8988T (cell line): ENCODE measurements around the gene ZNF283.
"Not testable (repeated sequence)": the region's sequence is repeated elsewhere in the genome, so short reads cannot be mapped to it uniquely, and the experiment has no call there.

ENCODE experiments used
- DNase-seq: peaks from one replicate; pipeline ENCODE4 v3.0.0; 2011

ZNF283 gene

DNA sequence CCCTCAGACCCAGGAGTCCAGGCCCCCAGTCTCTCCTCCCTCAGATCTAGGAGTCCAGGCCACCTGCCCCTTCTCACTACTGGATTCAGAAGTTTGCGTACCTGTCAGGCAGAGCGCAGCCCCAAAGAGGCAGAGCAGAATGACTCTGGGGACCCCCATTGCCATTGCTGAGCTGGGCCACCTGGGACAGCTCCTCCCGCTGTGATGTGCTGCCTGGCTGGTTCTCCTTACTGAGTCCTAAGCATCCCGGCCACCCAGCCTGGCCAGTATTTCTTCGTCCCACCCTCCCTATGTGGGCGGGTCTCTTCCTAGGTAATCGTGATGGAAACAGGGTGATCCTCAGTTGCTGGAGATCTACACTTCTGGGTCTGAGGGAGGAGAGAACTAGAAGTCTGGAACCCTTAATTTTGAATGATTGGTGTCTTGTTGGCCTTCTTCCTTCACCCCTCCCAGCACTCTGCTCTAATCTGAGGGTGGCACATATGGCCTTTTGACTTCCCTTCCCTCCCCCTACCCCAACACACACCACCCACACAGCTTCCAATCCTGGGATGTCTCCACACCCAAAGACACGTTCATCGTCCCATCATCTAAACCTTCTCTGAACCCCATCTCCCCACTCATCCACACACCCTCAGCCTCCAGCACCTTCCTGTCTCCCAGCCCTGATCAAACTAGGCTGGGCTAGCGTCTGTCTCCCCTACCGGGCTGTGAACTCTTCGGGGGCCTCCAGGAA lies 24.7 kb upstream of the ZNF283 start, which contains the start of gene LYPD5:
LYPD5 (minus strand) TSS at position 232 of the 736 bp plus-strand sequence; CDS start at position 165, 67 bp downstream.
- no peak for DNase-seq

DNA sequence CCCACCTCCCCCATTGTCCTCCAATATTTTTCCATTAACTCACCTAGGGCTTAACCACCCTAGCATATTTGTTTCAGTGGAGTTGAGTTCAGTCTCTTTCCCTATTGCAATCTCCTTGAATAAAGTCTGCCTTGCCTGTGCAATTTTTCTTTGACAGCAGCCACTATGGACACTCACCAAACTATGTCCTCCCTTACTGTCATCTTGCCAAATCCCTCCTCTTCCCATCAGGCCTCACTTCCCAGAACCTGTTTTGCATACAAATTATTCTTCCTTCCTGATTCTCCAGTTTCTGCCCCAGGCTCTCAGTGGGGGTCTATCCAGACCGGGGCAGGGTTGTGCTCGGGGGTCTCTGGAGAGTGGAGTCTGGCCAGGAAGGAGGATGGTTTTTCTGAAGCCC lies 22.7 kb upstream of the ZNF283 start:
- no peak for DNase-seq

DNA sequence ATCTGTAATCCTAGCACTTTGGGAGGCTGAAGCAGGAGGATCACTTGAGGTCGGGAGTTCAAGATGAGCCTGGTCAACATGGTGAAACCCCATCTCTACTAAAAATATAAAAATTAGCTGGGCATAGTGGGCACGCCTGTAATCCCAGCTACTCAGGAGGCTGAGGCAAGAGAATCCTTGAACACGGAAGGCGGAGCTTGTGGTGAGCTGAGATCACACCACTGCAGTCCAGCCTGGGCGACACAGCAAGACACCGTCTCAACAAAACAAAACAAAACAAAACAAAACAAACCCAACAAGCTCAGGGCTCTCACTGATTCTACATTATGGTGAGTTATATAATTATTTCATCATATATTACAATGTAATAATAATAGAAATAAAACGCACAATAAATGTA lies 20.7 kb upstream of the ZNF283 start:
- DNase-seq = not testable (repeated sequence)

DNA sequence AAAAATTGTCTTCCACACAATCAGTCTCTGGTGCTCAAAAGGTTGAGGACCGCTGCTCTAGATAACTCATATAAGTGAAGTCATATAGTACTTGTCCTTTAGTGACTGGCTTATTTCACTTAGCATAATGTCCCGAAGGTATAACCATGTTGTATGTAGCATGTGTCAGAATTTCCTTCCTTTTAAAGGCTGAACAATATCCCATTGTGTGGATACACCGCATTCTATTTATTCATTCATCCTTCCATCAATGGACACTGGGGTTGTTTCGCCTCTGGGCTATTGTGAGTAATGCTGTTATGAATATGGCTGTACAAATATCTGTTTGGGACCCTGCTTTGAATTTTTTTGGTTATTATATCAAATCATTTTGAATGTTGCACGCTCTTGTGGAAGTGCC lies 20.3 kb upstream of the ZNF283 start:
- no peak for DNase-seq

DNA sequence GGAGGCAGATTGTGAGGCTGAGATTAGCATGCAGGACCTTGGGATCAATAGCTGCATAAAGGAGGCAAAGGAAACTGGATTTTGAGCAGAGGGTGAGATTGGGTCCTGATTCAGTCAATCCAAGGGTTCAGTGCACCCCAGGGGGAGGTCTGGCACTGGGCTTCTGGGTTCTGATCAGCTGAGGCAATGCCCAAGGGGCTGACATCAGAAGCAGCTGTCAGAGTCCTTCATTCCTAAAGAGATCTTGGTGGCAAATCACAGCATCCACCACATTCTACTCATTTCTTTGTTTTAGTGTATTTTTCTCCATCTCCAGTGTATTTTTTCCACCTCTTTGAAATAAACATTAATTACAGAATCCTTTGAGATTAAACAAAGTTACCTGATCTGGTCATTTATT lies 19.5 kb upstream of the ZNF283 start:
- no peak for DNase-seq

DNA sequence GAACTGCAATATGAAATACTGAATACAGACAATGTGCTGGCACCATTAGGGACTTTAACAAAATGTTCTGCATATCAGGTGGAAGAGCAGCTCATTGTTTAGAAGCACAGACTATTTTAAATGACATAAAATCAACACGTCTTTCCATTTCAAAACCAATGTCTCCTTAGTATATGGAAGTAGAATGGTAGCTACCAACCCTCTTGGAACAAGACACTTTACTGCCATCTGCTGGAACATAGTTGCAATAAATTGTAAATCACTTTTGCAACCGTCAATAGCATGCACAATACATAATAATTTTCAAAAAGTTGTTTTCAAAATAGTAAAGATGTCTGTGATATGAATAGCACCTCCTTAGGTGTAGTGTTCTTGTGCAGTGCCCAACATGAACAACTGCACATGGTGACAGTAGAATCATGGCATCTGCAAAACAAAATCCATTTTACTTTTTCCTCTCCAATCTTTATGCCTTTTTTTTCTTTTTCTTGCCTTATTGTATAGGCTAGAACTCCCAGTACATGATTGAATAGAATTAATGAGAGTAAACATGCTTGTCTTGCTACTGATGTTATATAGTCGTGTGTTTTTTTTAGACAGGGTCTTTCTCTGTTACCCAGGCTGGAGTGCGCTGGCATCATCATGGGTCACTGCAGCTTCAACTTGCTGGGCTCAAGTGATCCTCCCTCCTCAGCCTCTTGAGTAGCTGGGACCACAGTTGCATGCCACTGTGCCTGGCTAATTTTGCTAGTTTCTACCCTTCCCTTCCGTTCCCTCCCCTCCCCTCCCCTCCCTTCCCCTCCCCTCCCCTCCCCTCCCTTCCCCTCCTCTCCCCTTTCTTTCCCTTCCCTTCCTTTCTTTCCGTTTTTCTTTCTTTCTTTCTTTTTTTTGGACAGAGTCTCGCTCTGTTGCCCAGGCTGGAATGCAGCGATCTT lies 17.1 kb upstream of the ZNF283 start:
- no peak for DNase-seq

DNA sequence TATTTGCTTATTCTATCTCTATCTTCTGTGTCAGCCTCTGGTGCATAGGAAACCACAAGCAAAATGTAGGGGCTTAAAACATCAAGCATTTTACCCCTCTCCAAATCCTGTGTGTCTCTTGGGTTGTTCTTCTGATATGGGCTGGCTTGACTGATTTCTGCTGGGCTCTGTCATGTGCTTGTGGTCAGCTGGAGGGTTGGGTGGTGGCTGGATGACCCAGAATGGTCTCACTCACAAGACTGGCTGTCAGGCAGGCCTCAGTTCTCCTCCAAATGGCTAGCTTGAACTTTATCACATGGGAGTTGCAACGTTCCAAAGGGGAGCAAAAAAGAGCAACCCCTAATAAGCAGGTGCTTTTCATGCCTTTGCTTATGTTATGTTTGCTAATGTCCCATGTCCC lies 15.3 kb upstream of the ZNF283 start:
- no peak for DNase-seq

DNA sequence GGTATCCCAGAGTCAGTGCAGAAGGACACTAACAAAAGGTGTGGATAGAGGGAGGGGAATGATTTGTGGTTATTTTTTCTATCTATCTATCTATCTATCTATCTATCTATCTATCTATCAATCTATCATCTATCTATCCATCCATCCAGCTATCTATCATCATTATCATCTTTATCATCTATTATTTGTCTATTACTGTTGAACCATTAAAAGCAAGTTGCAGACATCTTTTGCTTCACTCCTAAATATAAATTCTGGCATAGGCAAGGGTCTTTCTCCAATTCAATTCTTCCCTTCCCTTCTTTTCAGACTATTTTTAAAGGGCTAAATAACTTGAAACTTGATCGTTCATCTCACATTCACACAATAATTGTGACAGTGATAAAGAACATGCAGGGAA lies 14.9 kb upstream of the ZNF283 start:
- no peak for DNase-seq

DNA sequence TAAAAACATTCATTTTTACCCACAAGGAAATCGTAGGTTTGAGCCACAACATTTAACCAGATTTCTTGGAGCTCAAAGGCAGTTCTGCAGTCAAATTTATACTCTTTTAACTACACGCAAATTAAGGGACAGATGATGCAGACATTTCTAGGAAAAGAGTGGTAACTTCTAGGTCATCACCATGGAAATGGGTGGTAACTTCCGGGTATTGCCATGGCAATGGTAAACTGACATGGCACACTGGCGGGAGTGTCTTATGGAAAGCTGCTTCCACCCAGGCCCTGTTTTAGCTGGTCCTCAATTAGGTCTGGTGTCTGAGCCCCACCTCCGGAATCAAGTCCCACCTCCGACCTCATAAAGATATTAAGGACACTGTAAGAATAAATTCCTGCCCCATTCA lies 14.4 kb upstream of the ZNF283 start:
- DNase-seq = no peak

DNA sequence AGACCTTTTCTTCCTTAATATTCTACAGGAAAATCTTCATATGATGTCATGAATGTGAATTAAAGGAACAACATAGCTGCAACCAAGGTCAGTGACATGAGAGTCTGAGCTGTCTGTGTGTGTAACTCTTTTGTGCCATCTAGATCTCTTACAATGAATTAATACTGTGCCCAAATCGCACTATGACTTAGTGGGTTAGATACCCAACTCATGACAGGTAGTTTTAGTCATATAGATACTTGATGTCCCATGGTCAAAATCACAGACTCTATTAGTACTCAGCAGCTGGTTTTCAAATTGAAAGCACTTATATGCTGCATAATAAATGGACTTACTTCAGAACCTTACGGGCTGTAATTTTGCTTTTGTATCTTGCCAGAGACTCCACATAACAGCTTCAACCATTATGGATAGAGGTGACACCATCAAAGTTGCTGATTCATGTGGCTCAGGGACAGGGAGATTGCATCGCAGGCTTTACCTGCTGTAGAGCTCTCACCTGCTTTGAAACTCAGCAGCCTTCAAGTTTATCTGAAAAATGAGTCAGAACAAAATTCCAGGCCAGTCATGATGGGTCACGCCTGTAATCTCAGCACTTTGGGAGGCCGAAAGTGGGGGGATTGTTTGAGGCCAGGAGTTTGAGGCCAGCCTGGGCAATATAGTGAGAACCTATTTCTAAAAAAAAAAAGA lies 12.3 kb upstream of the ZNF283 start:
- DNase-seq = no peak

DNA sequence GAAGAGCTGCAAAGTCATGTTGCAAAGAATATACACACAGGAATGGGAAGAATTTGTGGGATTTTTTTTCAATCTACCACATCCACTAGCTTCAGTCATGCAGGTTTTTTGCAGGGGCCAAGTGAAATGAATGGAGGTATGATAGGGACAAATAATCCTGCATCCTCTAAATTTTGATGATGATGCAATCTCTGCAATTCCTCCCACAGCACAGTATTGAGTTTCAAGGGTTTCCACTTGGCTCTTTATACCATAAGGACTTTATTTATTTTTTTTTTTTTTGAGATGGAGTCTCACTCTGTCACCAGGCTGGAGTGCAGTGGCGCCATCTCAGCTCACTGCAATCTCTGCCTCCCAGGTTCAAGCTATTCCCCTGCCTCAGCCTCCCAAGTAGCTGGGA lies 9.7 kb upstream of the ZNF283 start:
- DNase-seq = not testable (repeated sequence)

DNA sequence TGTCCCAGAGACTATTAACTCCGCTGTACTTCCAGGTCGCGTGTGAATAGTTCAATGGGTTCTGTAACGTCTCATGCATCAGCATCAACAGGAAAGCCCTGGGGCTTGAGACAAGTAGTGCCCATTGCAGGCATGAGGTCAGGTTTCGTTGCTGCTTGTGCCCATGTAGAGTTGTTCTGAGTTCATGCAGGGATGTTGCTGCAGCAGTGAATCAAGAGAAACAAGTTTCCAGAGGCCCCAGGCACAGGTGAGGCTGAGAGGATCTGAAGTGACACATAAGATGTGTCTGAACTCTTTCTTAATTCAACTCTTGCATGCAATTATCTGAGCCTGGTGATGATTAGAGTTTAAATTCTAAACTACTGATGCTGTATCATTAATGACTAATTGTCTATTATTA lies 8.6 kb upstream of the ZNF283 start:
- no peak for DNase-seq

DNA sequence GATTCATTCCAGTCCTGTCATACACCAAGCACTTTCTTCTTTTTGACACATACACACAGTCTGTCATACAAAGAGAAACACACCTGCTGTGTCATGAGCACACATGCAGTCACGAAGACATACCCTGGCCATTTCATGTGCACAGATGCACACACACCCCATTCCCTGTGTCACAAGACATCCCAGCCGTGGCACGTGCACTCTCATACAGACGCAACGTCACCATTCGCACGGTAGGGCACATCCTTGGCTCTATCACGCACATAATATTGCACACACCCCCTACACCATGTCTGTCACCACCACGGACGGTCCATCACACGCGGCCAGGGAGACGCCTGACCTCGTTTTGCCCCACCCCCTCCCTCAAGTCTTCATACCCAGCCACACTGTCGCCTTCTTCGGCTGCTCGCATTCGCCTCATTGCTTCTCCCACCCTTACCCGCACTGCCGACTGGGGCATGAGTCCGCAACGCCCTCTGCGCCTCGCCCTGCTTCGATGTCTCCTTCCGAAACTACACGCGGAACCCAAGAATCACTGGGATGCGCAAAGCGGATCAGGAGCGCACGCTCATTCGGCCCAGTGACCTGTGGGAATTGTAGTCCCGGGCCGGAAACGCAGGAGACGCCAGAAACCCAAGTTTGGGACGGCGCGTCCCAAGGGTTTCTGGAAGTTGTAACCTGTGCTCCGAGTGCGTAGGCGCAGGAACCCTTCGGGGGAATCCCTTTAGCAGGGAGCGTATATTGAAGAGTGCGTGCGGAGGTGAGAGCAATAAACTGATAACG lies 6.8 kb upstream of the ZNF283 start:
- no peak for DNase-seq

DNA sequence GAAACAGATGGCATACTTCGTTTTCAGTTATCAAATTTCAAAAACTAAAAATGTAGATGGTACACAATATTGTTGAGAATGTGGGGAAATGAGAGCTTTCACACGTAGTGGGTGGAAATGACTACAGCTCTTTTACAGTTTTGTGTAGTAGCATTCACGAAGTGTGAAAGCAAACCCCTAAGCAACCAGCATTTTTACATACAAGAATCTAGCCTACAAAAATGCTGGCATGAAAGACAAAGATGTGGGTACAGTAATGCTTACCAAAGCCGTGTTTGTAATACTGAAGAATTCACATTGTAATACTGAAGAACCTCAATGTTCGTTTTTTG lies 6.3 kb upstream of the ZNF283 start:
- DNase-seq = no peak

DNA sequence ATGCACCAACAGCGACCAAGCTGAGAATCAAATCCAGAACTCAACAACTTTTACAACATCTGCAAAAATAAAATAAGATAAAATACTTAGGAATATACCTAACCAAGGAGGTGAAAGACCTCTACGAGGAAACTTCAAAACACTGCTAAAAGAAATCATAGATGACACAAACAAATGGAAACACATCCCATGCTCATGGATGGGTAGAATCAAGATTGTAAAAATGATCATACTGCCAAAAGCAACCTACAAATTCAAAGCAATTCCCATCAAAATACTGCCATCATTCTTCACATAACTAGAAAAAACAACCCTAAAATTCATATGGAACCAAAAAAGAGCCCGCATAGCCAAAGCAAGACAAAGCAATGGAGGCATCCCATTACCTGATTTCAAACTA lies 3.3 kb upstream of the ZNF283 start:
- DNase-seq = not testable (repeated sequence)

DNA sequence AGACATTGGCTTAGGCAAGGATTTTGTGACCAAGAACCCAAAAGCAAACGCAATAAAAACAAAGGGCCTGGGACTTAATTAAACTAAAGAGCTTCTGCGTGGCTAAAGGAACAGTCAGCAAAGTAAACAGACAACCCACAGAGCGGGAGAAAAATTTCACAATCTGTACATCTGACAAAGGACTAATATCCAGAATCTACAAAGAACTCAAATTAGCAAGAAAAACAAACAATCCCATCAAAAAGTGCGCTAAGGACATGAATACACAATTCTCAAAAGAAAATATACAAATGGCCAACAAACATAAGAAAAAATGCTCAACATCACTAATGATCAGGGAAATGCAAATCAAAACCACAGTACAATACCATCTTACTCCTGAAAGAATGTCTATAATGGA lies 2.5 kb upstream of the ZNF283 start:
- not testable (repeated sequence) for DNase-seq

DNA sequence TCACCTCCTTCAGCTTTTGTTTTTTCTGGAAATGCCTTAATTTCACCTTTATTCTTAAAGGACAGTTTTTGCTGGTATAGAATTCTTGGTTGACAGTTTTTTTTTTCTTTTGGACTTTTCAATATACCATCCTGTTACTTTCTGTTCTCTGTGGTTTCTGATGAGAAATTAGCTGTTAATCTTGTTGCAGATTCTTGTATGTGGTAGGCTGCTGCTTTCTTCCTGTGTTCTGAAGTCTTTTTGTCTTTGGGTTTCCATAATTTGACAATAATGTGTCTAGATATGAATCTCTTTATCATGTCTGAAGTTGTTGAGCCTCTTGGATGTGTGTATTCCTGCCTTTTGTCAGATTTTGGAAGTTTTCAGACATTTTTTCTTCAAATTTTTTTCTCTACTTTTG lies 12.0 kb downstream of the ZNF283 start:
- no peak for DNase-seq

DNA sequence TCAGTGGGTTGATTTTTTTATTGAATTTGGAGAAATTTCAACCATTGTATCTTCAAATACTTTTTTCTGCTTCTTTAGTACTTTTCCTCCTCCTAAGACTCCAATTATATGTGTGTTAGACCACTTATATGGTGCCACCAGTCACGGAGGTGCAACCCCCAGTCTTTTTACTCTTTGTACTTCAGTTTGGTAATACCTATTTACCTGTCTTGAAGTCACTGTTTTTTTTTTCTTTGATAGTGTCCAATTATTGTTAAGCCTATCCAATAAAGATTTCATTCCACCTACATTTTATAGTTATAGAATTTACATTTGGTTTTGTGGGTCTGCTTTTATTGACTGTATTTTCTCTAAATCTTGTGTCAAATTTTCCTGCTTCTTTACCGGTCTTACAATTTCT lies 14.9 kb downstream of the ZNF283 start:
- no peak for DNase-seq

DNA sequence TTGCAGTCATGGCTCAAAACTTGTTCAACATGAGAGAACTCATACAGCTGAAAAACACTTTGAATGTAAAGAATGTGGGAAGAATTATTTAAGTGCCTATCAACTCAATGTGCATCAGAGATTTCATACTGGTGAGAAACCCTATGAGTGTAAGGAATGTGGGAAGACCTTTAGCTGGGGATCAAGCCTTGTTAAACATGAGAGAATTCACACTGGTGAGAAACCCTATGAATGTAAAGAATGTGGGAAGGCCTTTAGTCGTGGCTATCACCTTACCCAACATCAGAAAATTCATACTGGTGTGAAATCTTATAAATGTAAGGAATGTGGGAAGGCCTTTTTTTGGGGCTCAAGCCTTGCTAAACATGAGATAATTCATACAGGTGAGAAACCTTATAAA lies 20.1 kb downstream of the ZNF283 start:
- DNase-seq = no peak

DNA sequence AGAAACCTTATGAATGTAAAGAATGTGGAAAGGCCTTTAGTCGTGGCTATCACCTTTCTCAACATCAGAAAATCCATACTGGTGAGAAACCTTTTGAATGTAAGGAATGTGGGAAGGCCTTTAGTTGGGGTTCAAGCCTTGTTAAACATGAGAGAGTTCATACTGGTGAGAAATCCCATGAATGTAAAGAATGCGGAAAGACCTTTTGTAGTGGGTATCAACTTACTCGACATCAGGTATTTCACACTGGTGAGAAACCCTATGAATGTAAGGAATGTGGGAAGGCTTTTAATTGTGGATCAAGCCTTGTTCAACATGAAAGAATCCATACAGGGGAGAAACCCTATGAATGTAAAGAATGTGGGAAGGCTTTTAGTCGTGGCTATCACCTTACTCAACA lies 20.8 kb downstream of the ZNF283 start:
- DNase-seq = no peak

DNA sequence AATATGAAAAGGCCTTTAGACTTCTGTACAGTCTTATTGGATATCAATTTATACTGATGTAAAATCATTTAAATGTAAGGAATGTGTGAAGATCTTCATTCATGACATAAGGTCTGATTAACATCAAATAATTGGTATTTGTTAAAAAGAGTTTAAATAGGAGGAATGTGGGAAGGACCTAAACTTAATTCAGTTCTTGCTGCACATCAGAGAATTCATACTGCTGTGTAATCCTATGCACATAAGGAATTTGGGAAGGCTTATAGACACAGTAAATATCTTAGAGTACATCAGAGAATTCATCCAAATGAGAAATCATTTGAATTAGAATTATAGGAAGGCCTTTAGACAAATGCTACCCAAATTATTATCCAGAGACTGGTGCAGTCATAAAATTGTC lies 21.7 kb downstream of the ZNF283 start:
- no peak for DNase-seq

DNA sequence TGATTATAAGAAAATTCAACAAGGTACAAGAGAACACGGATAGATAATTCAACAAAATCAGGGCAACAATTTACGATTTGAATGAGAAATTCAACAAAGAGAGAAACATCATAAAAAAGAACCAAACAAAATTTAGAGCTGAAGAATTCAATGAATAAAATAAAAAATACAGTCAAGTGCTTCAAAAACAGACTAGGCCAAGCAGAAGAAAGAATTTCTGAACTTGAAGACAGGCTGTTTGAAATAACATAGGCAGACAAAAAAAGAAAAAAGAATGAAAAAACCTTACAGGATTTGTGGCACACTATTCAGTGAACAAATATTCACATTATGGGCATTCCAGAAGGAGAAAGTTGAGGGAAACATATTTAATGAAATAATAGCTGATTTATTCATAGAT lies 31.1 kb downstream of the ZNF283 start:
- no peak for DNase-seq

DNA sequence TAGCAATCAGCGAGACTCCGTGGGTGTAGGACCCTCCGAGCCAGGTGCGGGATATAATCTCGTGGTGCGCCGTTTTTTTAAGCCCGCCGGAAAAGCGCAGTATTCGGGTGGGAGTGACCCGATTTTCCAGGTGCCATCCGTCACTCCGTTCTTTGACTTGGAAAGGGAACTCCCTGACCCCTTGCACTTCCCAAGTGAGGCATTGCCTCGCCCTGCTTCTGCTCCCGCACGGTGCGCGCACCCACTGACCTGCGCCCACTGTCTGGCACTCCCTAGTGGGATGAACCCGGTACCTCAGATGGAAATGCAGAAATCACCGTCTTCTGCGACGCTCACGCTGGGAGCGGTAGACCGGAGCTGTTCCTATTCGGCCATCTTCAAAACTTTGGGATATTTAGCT lies 39.8 kb downstream of the ZNF283 start:
- DNase-seq = not testable (repeated sequence)
